Stomach (tissue), 4 donors: Measurements from ENCODE around the gene PSMB1.

ENCODE experiments used
- EP300 ChIP-seq: sonication (generic); formaldehyde crosslinking; IDR thresholded peaks from one replicate; pipeline ENCODE4 v1.6.1; 2017; ENCODE audit warnings: antibody characterized with exemption
- POLR2A ChIP-seq, 4 donors: fragments of 450-650 bp; IDR thresholded peaks; one replicate each; pipeline ENCODE4 v1.6.1; 2016; ENCODE audit warnings: antibody characterized with exemption in 4 of 4, control low read depth in 2 of 4, mild to moderate bottlenecking in 1 of 4, moderate library complexity in 1 of 4
- POLR2AphosphoS5 ChIP-seq, 3 donors: sonication (generic); formaldehyde crosslinking; IDR thresholded peaks; one replicate each; pipeline ENCODE4 v1.6.1; 2016; ENCODE audit warnings: antibody characterized with exemption in 3 of 3
- TF ChIP-seq, protein P1 (sequence below), 7 experiments: fragments of 450-650 bp in 4 of 7; fragments of 200-600 bp in 3 of 7; sonication (generic) in 3 of 7; IDR thresholded peaks; one replicate each; pipeline ENCODE4 v1.5.1; 2016 to 2019; ENCODE audit warnings: antibody characterized with exemption in 7 of 7, control low read depth in 2 of 7, mild to moderate bottlenecking in 1 of 7

DNA sequence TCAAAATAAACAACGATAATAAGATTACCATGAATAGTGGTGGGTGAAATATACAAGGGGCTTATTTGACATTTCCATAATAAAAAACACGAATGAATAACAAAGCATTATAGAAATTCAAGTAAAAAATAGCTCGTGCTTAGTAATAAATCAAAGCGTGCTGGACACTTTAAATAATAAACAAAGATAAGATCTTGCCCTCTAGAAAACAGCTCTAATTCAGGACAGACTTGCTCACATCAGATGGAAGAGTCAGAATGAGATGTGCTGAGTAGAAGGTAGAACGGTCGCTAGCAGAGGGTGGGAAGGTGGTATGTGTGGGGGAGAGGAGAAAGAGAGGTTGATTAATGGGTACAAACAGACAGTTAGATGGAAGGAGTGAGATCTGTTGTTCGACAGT lies 27.3 kb downstream of the PSMB1 start:
- TF ChIP-seq, protein P1, sequence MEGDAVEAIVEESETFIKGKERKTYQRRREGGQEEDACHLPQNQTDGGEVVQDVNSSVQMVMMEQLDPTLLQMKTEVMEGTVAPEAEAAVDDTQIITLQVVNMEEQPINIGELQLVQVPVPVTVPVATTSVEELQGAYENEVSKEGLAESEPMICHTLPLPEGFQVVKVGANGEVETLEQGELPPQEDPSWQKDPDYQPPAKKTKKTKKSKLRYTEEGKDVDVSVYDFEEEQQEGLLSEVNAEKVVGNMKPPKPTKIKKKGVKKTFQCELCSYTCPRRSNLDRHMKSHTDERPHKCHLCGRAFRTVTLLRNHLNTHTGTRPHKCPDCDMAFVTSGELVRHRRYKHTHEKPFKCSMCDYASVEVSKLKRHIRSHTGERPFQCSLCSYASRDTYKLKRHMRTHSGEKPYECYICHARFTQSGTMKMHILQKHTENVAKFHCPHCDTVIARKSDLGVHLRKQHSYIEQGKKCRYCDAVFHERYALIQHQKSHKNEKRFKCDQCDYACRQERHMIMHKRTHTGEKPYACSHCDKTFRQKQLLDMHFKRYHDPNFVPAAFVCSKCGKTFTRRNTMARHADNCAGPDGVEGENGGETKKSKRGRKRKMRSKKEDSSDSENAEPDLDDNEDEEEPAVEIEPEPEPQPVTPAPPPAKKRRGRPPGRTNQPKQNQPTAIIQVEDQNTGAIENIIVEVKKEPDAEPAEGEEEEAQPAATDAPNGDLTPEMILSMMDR (IDR thresholded peaks at IDR 0.05) = no peak
- no peak for TF ChIP-seq POLR2A (IDR thresholded peaks at IDR 0.05)
- TF ChIP-seq EP300 = no peak
- no peak for TF ChIP-seq POLR2AphosphoS5 (IDR thresholded peaks at IDR 0.05)
